ENCODE results near the gene GPD1L.

Gene GPD1L

DNA sequence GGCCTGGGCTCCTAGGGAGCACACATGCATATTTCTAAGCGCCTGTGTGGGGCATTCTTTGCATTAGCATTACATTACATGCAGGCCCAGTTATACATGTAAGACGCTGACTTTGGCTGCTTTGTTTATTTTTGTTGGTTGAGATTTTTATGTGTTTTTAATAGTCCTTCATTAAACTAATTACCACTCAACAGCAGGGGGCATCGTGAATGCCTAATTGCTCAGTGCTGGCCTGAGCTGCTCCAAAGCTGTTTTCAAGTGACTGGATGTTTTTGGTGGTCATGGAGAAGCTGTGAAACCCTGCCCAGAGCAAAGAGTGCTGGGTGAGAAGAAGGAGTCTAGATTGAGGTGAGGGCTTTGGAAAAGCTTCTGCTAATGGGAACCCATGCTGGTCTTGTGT, 41.5 kb downstream of the GPD1L start (continued):
- TF ChIP-seq, protein P1, sequence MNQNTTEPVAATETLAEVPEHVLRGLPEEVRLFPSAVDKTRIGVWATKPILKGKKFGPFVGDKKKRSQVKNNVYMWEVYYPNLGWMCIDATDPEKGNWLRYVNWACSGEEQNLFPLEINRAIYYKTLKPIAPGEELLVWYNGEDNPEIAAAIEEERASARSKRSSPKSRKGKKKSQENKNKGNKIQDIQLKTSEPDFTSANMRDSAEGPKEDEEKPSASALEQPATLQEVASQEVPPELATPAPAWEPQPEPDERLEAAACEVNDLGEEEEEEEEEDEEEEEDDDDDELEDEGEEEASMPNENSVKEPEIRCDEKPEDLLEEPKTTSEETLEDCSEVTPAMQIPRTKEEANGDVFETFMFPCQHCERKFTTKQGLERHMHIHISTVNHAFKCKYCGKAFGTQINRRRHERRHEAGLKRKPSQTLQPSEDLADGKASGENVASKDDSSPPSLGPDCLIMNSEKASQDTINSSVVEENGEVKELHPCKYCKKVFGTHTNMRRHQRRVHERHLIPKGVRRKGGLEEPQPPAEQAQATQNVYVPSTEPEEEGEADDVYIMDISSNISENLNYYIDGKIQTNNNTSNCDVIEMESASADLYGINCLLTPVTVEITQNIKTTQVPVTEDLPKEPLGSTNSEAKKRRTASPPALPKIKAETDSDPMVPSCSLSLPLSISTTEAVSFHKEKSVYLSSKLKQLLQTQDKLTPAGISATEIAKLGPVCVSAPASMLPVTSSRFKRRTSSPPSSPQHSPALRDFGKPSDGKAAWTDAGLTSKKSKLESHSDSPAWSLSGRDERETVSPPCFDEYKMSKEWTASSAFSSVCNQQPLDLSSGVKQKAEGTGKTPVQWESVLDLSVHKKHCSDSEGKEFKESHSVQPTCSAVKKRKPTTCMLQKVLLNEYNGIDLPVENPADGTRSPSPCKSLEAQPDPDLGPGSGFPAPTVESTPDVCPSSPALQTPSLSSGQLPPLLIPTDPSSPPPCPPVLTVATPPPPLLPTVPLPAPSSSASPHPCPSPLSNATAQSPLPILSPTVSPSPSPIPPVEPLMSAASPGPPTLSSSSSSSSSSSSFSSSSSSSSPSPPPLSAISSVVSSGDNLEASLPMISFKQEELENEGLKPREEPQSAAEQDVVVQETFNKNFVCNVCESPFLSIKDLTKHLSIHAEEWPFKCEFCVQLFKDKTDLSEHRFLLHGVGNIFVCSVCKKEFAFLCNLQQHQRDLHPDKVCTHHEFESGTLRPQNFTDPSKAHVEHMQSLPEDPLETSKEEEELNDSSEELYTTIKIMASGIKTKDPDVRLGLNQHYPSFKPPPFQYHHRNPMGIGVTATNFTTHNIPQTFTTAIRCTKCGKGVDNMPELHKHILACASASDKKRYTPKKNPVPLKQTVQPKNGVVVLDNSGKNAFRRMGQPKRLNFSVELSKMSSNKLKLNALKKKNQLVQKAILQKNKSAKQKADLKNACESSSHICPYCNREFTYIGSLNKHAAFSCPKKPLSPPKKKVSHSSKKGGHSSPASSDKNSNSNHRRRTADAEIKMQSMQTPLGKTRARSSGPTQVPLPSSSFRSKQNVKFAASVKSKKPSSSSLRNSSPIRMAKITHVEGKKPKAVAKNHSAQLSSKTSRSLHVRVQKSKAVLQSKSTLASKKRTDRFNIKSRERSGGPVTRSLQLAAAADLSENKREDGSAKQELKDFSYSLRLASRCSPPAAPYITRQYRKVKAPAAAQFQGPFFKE (tag by site-specific recombination; IDR thresholded peaks at IDR 0.05; ENCODE audit: borderline replicate concordance): no peak
- no peak for TF ChIP-seq ZNF792 (tag by site-specific recombination; IDR thresholded peaks at IDR 0.05)
- no peak for TF ChIP-seq SP2 (tag by site-specific recombination; IDR thresholded peaks at IDR 0.05)
- no peak for TF ChIP-seq RBAK (tag by site-specific recombination; IDR thresholded peaks at IDR 0.05)
- no peak for TF ChIP-seq ZNF521 (tag by site-specific recombination; IDR thresholded peaks at IDR 0.05)
- TF ChIP-seq ZNF629 (tag by site-specific recombination; IDR thresholded peaks at IDR 0.05): peak; percentile 34; the same call in 1 of the 2 replicates
- TF ChIP-seq ZNF239 (tag by site-specific recombination; IDR thresholded peaks at IDR 0.05): no peak
- no peak for TF ChIP-seq ZNF266 (tag by site-specific recombination; IDR thresholded peaks at IDR 0.05; ENCODE audit: low read depth)
- TF ChIP-seq, protein P2, sequence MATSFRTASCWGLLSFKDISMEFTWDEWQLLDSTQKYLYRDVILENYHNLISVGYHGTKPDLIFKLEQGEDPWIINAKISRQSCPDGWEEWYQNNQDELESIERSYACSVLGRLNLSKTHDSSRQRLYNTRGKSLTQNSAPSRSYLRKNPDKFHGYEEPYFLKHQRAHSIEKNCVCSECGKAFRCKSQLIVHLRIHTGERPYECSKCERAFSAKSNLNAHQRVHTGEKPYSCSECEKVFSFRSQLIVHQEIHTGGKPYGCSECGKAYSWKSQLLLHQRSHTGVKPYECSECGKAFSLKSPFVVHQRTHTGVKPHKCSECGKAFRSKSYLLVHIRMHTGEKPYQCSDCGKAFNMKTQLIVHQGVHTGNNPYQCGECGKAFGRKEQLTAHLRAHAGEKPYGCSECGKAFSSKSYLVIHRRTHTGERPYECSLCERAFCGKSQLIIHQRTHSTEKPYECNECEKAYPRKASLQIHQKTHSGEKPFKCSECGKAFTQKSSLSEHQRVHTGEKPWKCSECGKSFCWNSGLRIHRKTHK (tag by site-specific recombination; IDR thresholded peaks at IDR 0.05): no peak
- TF ChIP-seq ZNF132 (tag by site-specific recombination; IDR thresholded peaks at IDR 0.05; ENCODE audit: borderline replicate concordance): no peak
- TF ChIP-seq OSR2 (tag by site-specific recombination; IDR thresholded peaks at IDR 0.05): peak; percentile 85
- TF ChIP-seq ZNF501 (tag by site-specific recombination; IDR thresholded peaks at IDR 0.05): peak; percentile 62; the same call in 1 of the 2 replicates
- TF ChIP-seq GLIS1 (tag by site-specific recombination; IDR thresholded peaks at IDR 0.05): peak; percentile 95
- TF ChIP-seq, protein P3, sequence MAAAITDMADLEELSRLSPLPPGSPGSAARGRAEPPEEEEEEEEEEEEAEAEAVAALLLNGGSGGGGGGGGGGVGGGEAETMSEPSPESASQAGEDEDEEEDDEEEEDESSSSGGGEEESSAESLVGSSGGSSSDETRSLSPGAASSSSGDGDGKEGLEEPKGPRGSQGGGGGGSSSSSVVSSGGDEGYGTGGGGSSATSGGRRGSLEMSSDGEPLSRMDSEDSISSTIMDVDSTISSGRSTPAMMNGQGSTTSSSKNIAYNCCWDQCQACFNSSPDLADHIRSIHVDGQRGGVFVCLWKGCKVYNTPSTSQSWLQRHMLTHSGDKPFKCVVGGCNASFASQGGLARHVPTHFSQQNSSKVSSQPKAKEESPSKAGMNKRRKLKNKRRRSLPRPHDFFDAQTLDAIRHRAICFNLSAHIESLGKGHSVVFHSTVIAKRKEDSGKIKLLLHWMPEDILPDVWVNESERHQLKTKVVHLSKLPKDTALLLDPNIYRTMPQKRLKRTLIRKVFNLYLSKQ (tag by site-specific recombination; IDR thresholded peaks at IDR 0.05; ENCODE audit: borderline replicate concordance): no peak
- TF ChIP-seq ZNF366 (tag by site-specific recombination; conservative IDR thresholded peaks at IDR 0.05): peak; percentile 57
- no peak for TF ChIP-seq ZNF23 (tag by site-specific recombination; IDR thresholded peaks at IDR 0.05; ENCODE audit: borderline replicate concordance)
- no peak for TF ChIP-seq ZNF155 (tag by site-specific recombination; IDR thresholded peaks at IDR 0.05)
- no peak for TF ChIP-seq GLI4 (tag by site-specific recombination; IDR thresholded peaks at IDR 0.05)
- peak; percentile 58; the same call in 1 of the 2 replicates for TF ChIP-seq ZNF394 (tag by site-specific recombination; IDR thresholded peaks at IDR 0.05; ENCODE audit: borderline replicate concordance)
- TF ChIP-seq ZNF558 (tag by site-specific recombination; IDR thresholded peaks at IDR 0.05): no peak
- no peak for TF ChIP-seq KLF1 (tag by site-specific recombination; IDR thresholded peaks at IDR 0.05)
- no peak for TF ChIP-seq MEIS1 (CRISPR knock-in tag; IDR thresholded peaks at IDR 0.05; ENCODE audit: borderline replicate concordance)
- TF ChIP-seq HOXC10 (CRISPR knock-in tag; IDR thresholded peaks at IDR 0.05): no peak
- TF ChIP-seq, protein P4, sequence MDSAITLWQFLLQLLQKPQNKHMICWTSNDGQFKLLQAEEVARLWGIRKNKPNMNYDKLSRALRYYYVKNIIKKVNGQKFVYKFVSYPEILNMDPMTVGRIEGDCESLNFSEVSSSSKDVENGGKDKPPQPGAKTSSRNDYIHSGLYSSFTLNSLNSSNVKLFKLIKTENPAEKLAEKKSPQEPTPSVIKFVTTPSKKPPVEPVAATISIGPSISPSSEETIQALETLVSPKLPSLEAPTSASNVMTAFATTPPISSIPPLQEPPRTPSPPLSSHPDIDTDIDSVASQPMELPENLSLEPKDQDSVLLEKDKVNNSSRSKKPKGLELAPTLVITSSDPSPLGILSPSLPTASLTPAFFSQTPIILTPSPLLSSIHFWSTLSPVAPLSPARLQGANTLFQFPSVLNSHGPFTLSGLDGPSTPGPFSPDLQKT (IDR thresholded peaks at IDR 0.05; ENCODE audit: borderline replicate concordance, low read depth, low read length): no peak
- peak; percentile 70 for TF ChIP-seq ZBTB17 (tag by site-specific recombination; IDR thresholded peaks at IDR 0.05)
- TF ChIP-seq, protein P5, sequence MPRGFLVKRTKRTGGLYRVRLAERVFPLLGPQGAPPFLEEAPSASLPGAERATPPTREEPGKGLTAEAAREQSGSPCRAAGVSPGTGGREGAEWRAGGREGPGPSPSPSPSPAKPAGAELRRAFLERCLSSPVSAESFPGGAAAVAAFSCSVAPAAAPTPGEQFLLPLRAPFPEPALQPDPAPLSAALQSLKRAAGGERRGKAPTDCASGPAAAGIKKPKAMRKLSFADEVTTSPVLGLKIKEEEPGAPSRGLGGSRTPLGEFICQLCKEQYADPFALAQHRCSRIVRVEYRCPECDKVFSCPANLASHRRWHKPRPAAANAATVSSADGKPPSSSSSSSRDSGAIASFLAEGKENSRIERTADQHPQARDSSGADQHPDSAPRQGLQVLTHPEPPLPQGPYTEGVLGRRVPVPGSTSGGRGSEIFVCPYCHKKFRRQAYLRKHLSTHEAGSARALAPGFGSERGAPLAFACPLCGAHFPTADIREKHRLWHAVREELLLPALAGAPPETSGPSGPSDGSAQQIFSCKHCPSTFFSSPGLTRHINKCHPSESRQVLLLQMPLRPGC (tag by site-specific recombination; IDR thresholded peaks at IDR 0.05): peak; percentile 63
- TF ChIP-seq, protein P6, sequence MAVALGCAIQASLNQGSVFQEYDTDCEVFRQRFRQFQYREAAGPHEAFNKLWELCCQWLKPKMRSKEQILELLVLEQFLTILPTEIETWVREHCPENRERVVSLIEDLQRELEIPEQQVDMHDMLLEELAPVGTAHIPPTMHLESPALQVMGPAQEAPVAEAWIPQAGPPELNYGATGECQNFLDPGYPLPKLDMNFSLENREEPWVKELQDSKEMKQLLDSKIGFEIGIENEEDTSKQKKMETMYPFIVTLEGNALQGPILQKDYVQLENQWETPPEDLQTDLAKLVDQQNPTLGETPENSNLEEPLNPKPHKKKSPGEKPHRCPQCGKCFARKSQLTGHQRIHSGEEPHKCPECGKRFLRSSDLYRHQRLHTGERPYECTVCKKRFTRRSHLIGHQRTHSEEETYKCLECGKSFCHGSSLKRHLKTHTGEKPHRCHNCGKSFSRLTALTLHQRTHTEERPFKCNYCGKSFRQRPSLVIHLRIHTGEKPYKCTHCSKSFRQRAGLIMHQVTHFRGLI (tag by site-specific recombination; IDR thresholded peaks at IDR 0.05): peak; percentile 49; the same call in 1 of the 2 replicates
- TF ChIP-seq ZFP3 (tag by site-specific recombination; IDR thresholded peaks at IDR 0.05; ENCODE audit: low read depth): no peak
- no peak for TF ChIP-seq ZNF626 (tag by site-specific recombination; IDR thresholded peaks at IDR 0.05)
